WTC11 (cell line): ENCODE measurements around the gene TAF4. TPM values are rescaled to one million over a fixed set of nuclear protein-coding genes. Genes with fewer than 3 reads are reported as not detected.

Source experiments
- ATAC-seq: fragments of 200-7000 bp; cut with Tn5 transposase; 2 replicates; pipeline ENCODE4 v1.10.0; 2021; ENCODE audit warnings: mild to moderate bottlenecking, moderate library complexity
- CTCF ChIA-PET: fragments of 300-600 bp; sonication (Branson Sonifier 250); formaldehyde crosslinking; loops from one replicate; lab custom pipeline; 2021; ENCODE audit warnings: antibody characterized with exemption; lab: Charles Lee
- POLR2A ChIA-PET: fragments of 350-600 bp; sonication (Branson Sonifier 250); formaldehyde crosslinking; loops from one replicate; lab custom pipeline; 2021; ENCODE audit warnings: antibody characterized with exemption; lab: Charles Lee
- DNase-seq: peaks from one replicate; pipeline ENCODE4 v3.0.0; 2021; ENCODE audit warnings: low spot score
- H3K27ac Mint-ChIP-seq: 2 replicates; pipeline ENCODE4 v1.8.0; 2021; ENCODE audit warnings: mixed read lengths
- H3K27me3 Mint-ChIP-seq: 2 replicates; pipeline ENCODE4 v1.8.0; 2021; ENCODE audit warnings: low read depth, mild to moderate bottlenecking, moderate library complexity, mixed read lengths
- H3K36me3 Mint-ChIP-seq: 2 replicates; pipeline ENCODE4 v1.8.0; 2021; ENCODE audit warnings: mixed read lengths
- H3K4me1 Mint-ChIP-seq: 2 replicates; pipeline ENCODE4 v1.8.0; 2022; ENCODE audit warnings: mixed read lengths
- H3K4me3 Mint-ChIP-seq: 2 replicates; pipeline ENCODE4 v1.8.0; 2021; ENCODE audit warnings: mild to moderate bottlenecking, moderate library complexity, mixed read lengths
- H3K9me3 Mint-ChIP-seq: 2 replicates; pipeline ENCODE4 v1.8.0; 2021; ENCODE audit warnings: mixed read lengths
- ARID4B ChIP-seq: sonication (generic); formaldehyde crosslinking; IDR thresholded peaks from 2 replicates; pipeline ENCODE4 v1.8.0; 2023; ENCODE audit warnings: missing genetic modification reagents, mild to moderate bottlenecking, borderline replicate concordance
- ATF1 ChIP-seq: sonication (generic); formaldehyde crosslinking; IDR thresholded peaks from 2 replicates; pipeline ENCODE4 v1.8.1; 2023; ENCODE audit warnings: mild to moderate bottlenecking, moderate library complexity, missing genetic modification reagents
- CBFB ChIP-seq: sonication (generic); formaldehyde crosslinking; IDR thresholded peaks from 2 replicates; pipeline ENCODE4 v1.8.1; 2022; ENCODE audit warnings: mild to moderate bottlenecking, low read depth, missing genetic modification reagents
- CDX4 ChIP-seq: fragments of 250-450 bp; sonication (Bioruptor Pico); IDR thresholded peaks from 2 replicates; pipeline ENCODE4 v1.9.0; 2021; ENCODE audit warnings: moderate library complexity, mild to moderate bottlenecking, inconsistent platforms, borderline replicate concordance
- CREM ChIP-seq: sonication (generic); formaldehyde crosslinking; IDR thresholded peaks from 2 replicates; pipeline ENCODE4 v1.8.1; 2022; ENCODE audit warnings: mild to moderate bottlenecking, missing genetic modification reagents, moderate library complexity
- EMX1 ChIP-seq: fragments of 250-450 bp; sonication (Bioruptor Pico); IDR thresholded peaks from 2 replicates; pipeline ENCODE4 v1.8.0; 2021; ENCODE audit warnings: mild to moderate bottlenecking
- FOXP1 ChIP-seq: sonication (generic); formaldehyde crosslinking; IDR thresholded peaks from 2 replicates; pipeline ENCODE4 v1.8.0; 2022; ENCODE audit warnings: missing genetic modification reagents, mild to moderate bottlenecking, moderate library complexity, borderline replicate concordance
- FOXP4 ChIP-seq: sonication (generic); formaldehyde crosslinking; IDR thresholded peaks from 2 replicates; pipeline ENCODE4 v1.8.0; 2022; ENCODE audit warnings: mild to moderate bottlenecking, missing genetic modification reagents
- JUN ChIP-seq: sonication (generic); formaldehyde crosslinking; IDR thresholded peaks from 2 replicates; pipeline ENCODE4 v1.8.0; 2023; ENCODE audit warnings: mild to moderate bottlenecking, missing genetic modification reagents
- KAT7 ChIP-seq: sonication (generic); formaldehyde crosslinking; IDR thresholded peaks from 2 replicates; pipeline ENCODE4 v1.8.1; 2023; ENCODE audit warnings: missing genetic modification reagents, mild to moderate bottlenecking, borderline replicate concordance
- MAX ChIP-seq: sonication (generic); formaldehyde crosslinking; IDR thresholded peaks from 2 replicates; pipeline ENCODE4 v1.8.0; 2022; ENCODE audit warnings: mild to moderate bottlenecking, missing genetic modification reagents
- NR2C2 ChIP-seq: sonication (generic); formaldehyde crosslinking; IDR thresholded peaks from 2 replicates; pipeline ENCODE4 v1.8.0; 2022; ENCODE audit warnings: mild to moderate bottlenecking, missing genetic modification reagents
- TP53 ChIP-seq: sonication (generic); formaldehyde crosslinking; IDR thresholded peaks from 2 replicates; pipeline ENCODE4 v1.8.1; 2023; ENCODE audit warnings: mild to moderate bottlenecking, missing genetic modification reagents
- ZNF219 ChIP-seq: sonication (generic); formaldehyde crosslinking; IDR thresholded peaks from 2 replicates; pipeline ENCODE4 v1.8.0; 2023; ENCODE audit warnings: missing genetic modification reagents, mild to moderate bottlenecking, borderline replicate concordance
- ZNF232 ChIP-seq: sonication (generic); formaldehyde crosslinking; IDR thresholded peaks from 2 replicates; pipeline ENCODE4 v1.8.0; 2022; ENCODE audit warnings: mild to moderate bottlenecking, missing genetic modification reagents
- ZNF512 ChIP-seq: sonication (generic); formaldehyde crosslinking; IDR thresholded peaks from 2 replicates; pipeline ENCODE4 v1.8.1; 2022; ENCODE audit warnings: missing genetic modification reagents, borderline replicate concordance
- total RNA-seq: library from RNA; stranded (reverse); gene quantifications from 3 replicates; pipeline ENCODE4 v1.2.3, GENCODE V29; 2021
- TF ChIP-seq, protein P1 (sequence below): fragments of 250-450 bp; sonication (Bioruptor Pico); IDR thresholded peaks from 2 replicates; pipeline ENCODE4 v2.1.2; 2022; ENCODE audit warnings: mild to moderate bottlenecking, moderate library complexity
- TF ChIP-seq, protein P2 (sequence below): sonication (generic); formaldehyde crosslinking; IDR thresholded peaks from 2 replicates; pipeline ENCODE4 v1.8.0; 2022; ENCODE audit warnings: mild to moderate bottlenecking, missing genetic modification reagents

Gene TAF4
- total RNA-seq, 1 experiment from 2014 or later, result 34.4 TPM

- TF ChIP-seq ARID4B (CRISPR knock-in tag) (no peak), EMX1 (CRISPR knock-in tag) (no peak), KAT7 (no peak), JUN (CRISPR knock-in tag) (no peak), FOXP4 (CRISPR knock-in tag) (no peak), NR2C2 (no peak), FOXP1 (CRISPR knock-in tag) (no peak), CDX4 (CRISPR knock-in tag) (no peak), MAX (CRISPR knock-in tag) (no peak), ZNF512 (CRISPR knock-in tag) (no peak), CBFB (no peak)
- TF ChIP-seq, all 79 proteins: peak for 0
Measured at GRCh38 chr20:61976263-61976643, 89.4 kb downstream of the TAF4 start (continued).

- POLR2A ChIA-PET, result no interaction called here
- no peak for ATAC-seq
- H3K27me3 Mint-ChIP-seq, result no peaks in the 10 kb centered on the region
- CTCF ChIA-PET, result no interaction called here
- peaks cover 4% of the 10 kb centered on the region for H3K9me3 Mint-ChIP-seq
- no peak overlapping the region for H3K4me3 Mint-ChIP-seq
- DNase-seq, result no peak
- no peak overlapping the region for H3K27ac Mint-ChIP-seq
- H3K36me3 Mint-ChIP-seq, result peaks cover 24% of the 10 kb centered on the region
- no peak for TF ChIP-seq CREM (CRISPR knock-in tag)
- TF ChIP-seq ZNF219 (CRISPR knock-in tag), result no peak
- TF ChIP-seq, protein P1, sequence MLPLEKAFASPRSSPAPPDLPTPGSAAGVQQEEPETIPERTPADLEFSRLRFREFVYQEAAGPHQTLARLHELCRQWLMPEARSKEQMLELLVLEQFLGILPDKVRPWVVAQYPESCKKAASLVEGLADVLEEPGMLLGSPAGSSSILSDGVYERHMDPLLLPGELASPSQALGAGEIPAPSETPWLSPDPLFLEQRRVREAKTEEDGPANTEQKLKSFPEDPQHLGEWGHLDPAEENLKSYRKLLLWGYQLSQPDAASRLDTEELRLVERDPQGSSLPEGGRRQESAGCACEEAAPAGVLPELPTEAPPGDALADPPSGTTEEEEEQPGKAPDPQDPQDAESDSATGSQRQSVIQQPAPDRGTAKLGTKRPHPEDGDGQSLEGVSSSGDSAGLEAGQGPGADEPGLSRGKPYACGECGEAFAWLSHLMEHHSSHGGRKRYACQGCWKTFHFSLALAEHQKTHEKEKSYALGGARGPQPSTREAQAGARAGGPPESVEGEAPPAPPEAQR (CRISPR knock-in tag), result no peak
- TF ChIP-seq, protein P2, sequence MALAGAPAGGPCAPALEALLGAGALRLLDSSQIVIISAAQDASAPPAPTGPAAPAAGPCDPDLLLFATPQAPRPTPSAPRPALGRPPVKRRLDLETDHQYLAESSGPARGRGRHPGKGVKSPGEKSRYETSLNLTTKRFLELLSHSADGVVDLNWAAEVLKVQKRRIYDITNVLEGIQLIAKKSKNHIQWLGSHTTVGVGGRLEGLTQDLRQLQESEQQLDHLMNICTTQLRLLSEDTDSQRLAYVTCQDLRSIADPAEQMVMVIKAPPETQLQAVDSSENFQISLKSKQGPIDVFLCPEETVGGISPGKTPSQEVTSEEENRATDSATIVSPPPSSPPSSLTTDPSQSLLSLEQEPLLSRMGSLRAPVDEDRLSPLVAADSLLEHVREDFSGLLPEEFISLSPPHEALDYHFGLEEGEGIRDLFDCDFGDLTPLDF, result no peak
- no peak for TF ChIP-seq TP53 (CRISPR knock-in tag)
- TF ChIP-seq ATF1 (CRISPR knock-in tag), result no peak
- TF ChIP-seq ZNF232, result no peak
- H3K4me1 Mint-ChIP-seq, result 0 out of 2 replicates have a peak, but pooled peaks cover 2% of the 10 kb centered on the region
Measured at GRCh38 chr20:61975407-61976129, 90.1 kb downstream of the TAF4 start.
